GM19455 (cell line): Measurements from ENCODE around the gene TRIM26.
"Not testable (repeated sequence)": the region's sequence is repeated elsewhere in the genome, so short reads cannot be mapped to it uniquely, and the experiment has no call there.

Experiments used
- ATAC-seq: cut with Tn5 transposase; IDR thresholded peaks from one replicate; pipeline ENCODE4 v1.9.1; 2021; ENCODE audit not compliant: unreplicated experiment

TRIM26 gene

GRCh38 chr6:30212865-30213666 is at the start of gene TRIM26:
Gene TRIM26, minus strand, starts transcription at chr6:30213406. Its CDS starts 14,303 bp downstream, at chr6:30199103.
- ATAC-seq: peak; percentile 78

GRCh38 chr6:30260036-30260504 is 46.9 kb upstream of the TRIM26 start:
- ATAC-seq: no peak

GRCh38 chr6:30259140-30260035 is 46.2 kb upstream of the TRIM26 start:
- ATAC-seq: peak; percentile 83

- no peak for ATAC-seq
These were observed 45.0 kb upstream of the TRIM26 start for GRCh38 chr6:30258204-30258603.

GRCh38 chr6:30252417-30252816 is 39.2 kb upstream of the TRIM26 start:
- not testable (repeated sequence) for ATAC-seq

GRCh38 chr6:30244560-30244959 is 31.4 kb upstream of the TRIM26 start:
- ATAC-seq: no peak

- ATAC-seq: no peak
These were observed 25.1 kb upstream of the TRIM26 start for GRCh38 chr6:30238178-30238795.

GRCh38 chr6:30234356-30234755 is 21.1 kb upstream of the TRIM26 start:
- no peak for ATAC-seq

- no peak for ATAC-seq
These were observed 17.9 kb upstream of the TRIM26 start for GRCh38 chr6:30231067-30231466.

- no peak for ATAC-seq
These were observed 14.7 kb upstream of the TRIM26 start for GRCh38 chr6:30227763-30228487.

- no peak for ATAC-seq
These were observed 14.1 kb upstream of the TRIM26 start for GRCh38 chr6:30227242-30227722.

GRCh38 chr6:30223339-30223738 is 10.1 kb upstream of the TRIM26 start:
- ATAC-seq: no peak

GRCh38 chr6:30221956-30222355 is 8.8 kb upstream of the TRIM26 start:
- ATAC-seq: not testable (repeated sequence)

GRCh38 chr6:30221395-30221794 is 8.2 kb upstream of the TRIM26 start:
- not testable (repeated sequence) for ATAC-seq

- no peak for ATAC-seq
These were observed 6.0 kb upstream of the TRIM26 start for GRCh38 chr6:30219244-30219643.

GRCh38 chr6:30216096-30216495 is 2.9 kb upstream of the TRIM26 start:
- no peak for ATAC-seq

GRCh38 chr6:30214657-30214982 is 1.4 kb upstream of the TRIM26 start:
- no peak for ATAC-seq

- ATAC-seq: peak; percentile 62
These were observed 901 bp upstream of the TRIM26 start for GRCh38 chr6:30213957-30214656.

- no peak for ATAC-seq
These were observed 406 bp upstream of the TRIM26 start for GRCh38 chr6:30213667-30213956.

GRCh38 chr6:30211899-30212298 is 1.3 kb downstream of the TRIM26 start:
- no peak for ATAC-seq
